Stimulated activated CD4-positive, alpha-beta T cell treated with anti-CD3 and anti-CD28 coated beads, Interleukin-1b, Interleukin-23, amount 100 ng/mL, for 48 hours (primary cell): ENCODE data around the gene FRY.

Source experiments
- DNase-seq: peaks from one replicate; pipeline ENCODE4 v3.0.0-alpha.2; 2020

The FRY gene

GRCh38 chr13:32317716-32318465, 286.3 kb downstream of the FRY start:
- DNase-seq: no peak

GRCh38 chr13:32320528-32320927, 289.0 kb downstream of the FRY start:
- no peak for DNase-seq

- DNase-seq: no peak
Measured at GRCh38 chr13:32323912-32324311, 292.3 kb downstream of the FRY start.

- no peak for DNase-seq
Measured at GRCh38 chr13:32330441-32330840, 298.9 kb downstream of the FRY start.

GRCh38 chr13:32334671-32335070, 303.1 kb downstream of the FRY start:
- no peak for DNase-seq

- no peak for DNase-seq
Measured at GRCh38 chr13:32340914-32341313, 309.3 kb downstream of the FRY start.

GRCh38 chr13:32347651-32348050, 316.1 kb downstream of the FRY start:
- DNase-seq: no peak
